Measurements from ENCODE around the gene PLS1.
"Not testable (repeated sequence)": the region's sequence is repeated elsewhere in the genome, so short reads cannot be mapped to it uniquely, and the experiment has no call there.

PLS1 gene, protein sequence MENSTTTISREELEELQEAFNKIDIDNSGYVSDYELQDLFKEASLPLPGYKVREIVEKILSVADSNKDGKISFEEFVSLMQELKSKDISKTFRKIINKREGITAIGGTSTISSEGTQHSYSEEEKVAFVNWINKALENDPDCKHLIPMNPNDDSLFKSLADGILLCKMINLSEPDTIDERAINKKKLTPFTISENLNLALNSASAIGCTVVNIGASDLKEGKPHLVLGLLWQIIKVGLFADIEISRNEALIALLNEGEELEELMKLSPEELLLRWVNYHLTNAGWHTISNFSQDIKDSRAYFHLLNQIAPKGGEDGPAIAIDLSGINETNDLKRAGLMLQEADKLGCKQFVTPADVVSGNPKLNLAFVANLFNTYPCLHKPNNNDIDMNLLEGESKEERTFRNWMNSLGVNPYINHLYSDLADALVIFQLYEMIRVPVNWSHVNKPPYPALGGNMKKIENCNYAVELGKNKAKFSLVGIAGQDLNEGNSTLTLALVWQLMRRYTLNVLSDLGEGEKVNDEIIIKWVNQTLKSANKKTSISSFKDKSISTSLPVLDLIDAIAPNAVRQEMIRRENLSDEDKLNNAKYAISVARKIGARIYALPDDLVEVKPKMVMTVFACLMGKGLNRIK

DNA sequence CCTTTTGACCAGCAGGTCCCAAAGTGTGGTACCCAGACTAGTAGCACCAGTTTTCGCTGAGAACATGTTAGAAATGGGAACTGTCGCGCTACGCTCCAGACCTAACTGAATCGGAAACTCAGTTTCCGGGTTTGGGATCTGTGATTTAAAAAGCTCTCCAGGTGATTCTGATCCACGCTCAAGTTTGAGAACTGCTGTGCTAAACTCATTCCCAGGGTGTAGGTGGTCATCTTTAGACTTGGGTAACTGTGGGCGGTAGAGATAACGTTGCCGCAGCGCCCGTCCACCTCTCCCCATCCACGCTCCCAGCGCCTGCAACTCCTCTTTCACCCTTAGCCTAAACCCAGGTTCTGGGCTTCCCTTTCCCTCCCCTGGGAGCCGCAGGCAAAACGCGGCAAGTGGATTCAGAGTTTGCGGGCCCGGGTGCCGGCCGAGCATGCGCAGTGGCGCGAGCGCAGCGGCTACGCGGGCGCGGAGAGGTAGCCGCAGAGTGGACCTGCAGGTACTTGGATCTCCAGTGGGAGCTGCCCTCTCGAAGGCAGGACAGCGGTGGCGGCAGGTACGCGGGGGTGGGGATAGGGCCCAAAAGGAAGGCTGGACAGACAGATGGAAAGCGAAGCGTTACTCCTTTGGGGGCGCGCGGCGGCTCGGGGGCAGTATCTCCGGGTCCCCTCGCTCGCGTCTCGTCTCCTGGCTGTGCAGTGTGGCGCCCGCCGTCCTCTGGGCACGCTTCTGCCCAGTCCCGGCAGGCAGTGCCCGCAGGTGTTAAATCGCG lies at the start of gene PLS1:
Gene PLS1 (plus strand): TSS at position 443 of the 775 bp plus-strand sequence. CDS start 67,845 bp downstream, outside the sequence.
- peak; percentile 67 to 77 for DNase-seq (ENCODE audit: low read depth in 1 of 2, low spot score in 1 of 2)

DNA sequence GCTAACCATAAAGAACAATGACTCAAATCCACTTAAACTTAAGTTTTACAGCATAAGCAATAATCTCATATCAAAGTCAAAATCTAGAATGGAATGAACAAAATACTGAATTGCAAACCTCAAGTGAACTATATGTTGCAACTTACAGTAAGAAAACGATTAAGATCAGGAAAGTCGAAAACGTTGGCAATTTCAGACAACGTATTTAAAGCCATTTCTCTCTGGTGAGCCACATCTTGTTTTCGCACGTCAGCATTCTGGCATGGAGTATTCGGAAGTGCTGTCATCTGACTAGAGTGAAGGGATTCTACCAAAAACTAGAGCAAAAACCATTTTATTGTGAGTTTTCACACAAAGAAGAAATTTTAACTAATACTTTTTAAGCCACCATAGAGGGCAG lies 46.2 kb upstream of the PLS1 start:
- DNase-seq (ENCODE audit: low read depth in 1 of 2, low spot score in 1 of 2), result no peak

DNA sequence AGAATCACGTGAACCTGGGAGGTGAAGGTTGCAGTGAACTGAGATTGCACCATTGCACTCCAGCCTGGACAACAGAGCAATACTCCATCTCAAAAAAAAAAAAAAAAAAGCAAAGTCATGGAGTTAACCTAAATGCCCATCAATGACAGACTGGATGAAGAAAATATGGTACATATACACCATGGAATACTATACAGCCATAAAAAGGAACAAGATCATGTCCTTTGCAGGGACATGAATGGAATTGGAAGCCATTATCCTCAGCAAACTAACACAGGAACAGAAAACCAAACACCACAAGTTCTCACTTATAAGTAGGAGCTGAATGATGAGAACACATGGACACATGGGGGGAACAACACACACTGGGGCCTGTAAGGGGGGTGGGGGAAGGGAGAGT lies 43.6 kb upstream of the PLS1 start:
- not testable (repeated sequence) for DNase-seq (ENCODE audit: low read depth in 1 of 2, low spot score in 1 of 2)

DNA sequence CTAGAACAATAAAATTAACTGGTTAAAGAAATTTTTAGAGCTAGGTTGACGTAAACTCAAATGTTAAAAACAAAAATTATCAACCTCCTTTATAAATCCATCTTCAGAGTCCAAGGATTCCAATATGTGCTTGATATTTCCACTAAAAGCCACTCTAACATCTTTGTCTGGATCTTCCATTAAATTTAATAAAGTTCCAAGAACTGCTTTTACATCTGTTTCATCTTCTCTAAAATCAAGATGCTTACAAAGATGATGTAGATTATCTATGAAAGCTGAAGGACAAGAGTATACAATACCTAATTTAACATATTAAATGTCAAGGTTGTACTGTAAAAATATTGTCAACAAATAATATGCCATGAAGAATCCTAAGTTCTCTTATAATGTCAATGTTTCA lies 42.5 kb upstream of the PLS1 start:
- no peak for DNase-seq (ENCODE audit: low read depth in 1 of 2, low spot score in 1 of 2)

DNA sequence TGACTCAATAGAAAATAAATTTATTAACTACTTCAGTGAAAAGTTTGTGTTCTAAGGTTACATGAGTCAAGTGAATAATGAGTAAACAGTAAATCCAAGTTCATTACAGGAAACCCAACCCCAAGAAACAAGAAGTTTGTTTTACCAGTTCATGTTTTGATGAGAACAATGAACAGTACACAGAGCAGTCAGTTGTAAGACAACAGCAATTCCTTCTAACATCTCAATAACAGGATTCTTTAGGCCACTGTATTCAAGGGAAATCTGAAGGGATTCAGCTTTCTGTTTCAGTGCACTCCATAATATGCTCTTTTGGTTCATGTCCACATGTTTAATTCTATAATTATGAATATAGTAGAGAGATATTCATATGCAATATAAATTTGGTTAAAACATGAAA lies 36.1 kb upstream of the PLS1 start:
- DNase-seq (ENCODE audit: low read depth in 1 of 2, low spot score in 1 of 2), result no peak

DNA sequence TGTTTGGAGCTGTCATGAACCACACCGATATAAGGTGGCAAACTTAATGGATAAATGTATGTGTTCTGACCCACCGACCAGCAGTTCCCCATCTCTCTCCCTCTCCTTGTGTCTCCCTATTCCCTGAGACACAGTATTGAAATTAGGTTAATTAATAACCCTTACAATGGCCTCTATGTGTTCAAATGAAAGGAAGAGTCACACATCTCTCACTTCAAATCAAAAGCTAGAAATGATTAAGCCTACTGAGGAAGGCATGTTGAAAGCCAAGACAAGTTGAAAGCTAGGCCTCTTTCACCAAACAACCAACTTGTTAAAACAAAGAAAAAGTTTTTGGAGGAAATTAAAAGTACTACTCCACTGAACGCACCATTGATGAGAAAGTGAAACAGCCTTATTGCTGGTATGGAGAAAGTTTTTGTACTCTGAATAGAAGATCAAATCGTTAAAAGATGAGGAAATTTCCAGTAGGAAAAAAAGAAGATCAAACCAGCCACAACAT lies 32.6 kb upstream of the PLS1 start:
- DNase-seq (ENCODE audit: low read depth in 1 of 2, low spot score in 1 of 2), result no peak

DNA sequence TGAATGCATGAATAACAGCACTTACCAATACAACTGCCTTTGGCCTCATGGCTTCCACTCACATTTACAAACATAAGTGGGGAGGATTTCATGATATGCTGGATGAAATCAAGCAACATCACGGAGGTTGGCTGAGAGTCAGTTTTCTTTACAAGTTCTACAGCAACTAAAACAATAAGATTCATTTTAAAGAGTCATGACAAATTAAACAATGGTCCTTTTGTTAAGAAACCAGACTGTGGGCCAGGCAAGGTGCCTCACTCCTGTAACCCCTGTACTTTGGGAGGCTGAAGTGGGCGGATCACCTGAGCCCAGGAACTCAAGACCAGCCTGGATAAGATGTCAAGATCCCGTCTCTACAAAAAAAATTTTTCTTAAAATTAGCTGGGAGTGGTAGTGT lies 30.1 kb upstream of the PLS1 start:
- no peak for DNase-seq (ENCODE audit: low read depth in 1 of 2, low spot score in 1 of 2)

DNA sequence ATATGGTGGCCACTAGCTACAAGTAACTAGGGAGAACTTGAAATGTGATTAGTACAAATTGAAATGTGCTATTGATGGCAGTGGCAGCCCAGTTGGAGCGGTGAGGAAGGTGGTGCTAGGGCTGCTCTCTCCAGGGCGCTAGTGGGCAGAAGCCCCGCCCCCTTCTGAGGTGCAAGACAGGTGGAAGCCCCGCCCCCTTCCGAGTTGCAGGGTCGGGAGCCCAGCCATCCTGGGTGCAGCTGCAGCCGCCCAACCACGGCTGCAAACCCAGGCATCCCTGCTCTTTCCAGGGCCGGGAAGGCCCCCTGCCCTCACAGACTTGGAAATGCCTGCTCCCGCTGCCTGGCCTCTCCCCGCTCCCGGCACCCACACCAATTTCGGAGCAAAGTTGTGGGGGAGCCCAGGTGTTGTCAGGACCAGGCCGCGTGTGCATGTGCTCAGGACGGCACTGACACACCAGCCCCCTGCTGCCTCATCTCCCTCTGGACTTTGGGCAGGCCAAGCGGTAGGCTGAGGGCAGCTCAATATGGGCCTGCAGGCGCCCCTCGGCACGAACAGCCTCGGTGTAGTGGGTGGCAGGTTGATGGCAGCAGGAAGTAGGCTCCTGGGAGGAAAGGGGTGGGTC lies 27.7 kb upstream of the PLS1 start:
- no peak for DNase-seq (ENCODE audit: low read depth in 1 of 2, low spot score in 1 of 2)

DNA sequence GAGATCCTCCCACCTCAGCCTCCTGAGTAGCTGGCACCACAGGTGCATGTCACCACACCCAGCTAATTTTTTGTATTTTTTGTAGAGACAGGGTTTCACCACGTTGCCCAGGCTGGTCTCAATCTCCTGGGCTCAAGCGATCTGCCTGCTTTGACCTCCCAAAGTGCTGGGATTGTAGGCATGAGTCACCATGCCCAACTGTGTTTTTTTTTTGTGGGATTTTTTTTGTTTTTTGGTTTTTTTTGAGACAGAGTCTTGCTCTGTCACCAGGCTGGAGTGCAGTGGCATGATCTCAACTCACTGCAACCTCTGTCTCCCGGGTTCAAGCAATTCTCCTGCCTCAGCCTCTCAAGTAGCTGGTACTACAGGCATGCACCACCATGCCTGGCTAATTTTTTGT lies 26.8 kb upstream of the PLS1 start:
- DNase-seq (ENCODE audit: low read depth in 1 of 2, low spot score in 1 of 2), result not testable (repeated sequence)

DNA sequence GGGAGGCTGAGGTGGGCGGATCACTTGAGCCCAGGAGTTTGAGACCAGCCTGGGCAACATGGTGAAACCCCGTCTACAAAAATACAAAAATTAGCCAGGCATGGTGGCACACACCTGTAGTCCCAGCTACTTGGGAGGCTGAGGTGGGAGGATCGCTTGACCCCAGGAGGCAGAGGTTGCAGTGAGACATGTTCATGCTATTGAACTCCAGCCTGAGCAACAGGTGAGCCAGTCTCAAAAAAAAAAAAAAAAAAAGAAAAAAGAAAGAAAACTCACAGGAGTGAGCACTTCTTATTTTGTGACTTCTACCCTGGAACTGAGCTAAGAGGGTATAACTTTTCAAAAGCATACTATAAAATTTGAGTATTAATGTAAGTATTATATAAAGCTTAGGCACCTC lies 22.0 kb upstream of the PLS1 start:
- DNase-seq (ENCODE audit: low read depth in 1 of 2, low spot score in 1 of 2), result not testable (repeated sequence)

DNA sequence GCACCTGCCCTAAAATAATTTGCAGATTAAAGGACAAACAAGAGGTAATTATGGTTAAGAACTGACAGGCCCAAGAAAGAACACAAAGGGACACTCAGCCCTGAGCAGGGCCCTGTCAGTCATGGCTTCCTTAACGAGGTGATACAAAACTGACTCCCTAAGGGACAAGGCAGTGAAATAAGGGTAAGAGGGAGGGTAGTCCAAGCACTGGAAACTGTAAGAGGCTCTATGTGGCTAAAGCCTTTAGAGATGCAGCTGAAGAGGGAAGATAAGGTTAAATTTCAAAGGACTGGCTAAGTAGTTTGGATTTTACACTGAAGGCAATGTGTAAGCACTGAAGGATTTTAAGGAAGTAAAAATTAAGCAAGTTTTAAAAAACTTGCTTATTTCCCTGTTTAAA lies 21.5 kb upstream of the PLS1 start:
- no peak for DNase-seq (ENCODE audit: low read depth in 1 of 2, low spot score in 1 of 2)

DNA sequence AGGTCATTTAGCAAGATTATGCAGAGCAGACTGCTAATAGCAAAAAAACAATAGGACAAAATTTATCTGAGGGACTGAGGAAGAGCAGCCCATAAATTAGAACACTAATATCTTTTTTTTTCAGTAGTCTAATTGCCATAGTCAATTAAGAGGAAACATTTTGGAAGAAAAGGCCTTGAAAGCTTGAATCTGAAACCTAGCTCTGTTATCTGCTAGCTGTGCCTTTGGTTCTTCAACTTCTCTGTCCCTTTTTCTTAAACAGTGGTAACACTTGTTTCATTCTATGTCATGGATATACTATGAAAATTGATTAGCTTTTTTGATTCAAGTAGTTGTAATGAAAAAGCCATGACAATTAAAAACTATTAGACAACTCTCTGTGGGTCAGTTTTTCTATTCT lies 19.4 kb upstream of the PLS1 start:
- no peak for DNase-seq (ENCODE audit: low read depth in 1 of 2, low spot score in 1 of 2)

DNA sequence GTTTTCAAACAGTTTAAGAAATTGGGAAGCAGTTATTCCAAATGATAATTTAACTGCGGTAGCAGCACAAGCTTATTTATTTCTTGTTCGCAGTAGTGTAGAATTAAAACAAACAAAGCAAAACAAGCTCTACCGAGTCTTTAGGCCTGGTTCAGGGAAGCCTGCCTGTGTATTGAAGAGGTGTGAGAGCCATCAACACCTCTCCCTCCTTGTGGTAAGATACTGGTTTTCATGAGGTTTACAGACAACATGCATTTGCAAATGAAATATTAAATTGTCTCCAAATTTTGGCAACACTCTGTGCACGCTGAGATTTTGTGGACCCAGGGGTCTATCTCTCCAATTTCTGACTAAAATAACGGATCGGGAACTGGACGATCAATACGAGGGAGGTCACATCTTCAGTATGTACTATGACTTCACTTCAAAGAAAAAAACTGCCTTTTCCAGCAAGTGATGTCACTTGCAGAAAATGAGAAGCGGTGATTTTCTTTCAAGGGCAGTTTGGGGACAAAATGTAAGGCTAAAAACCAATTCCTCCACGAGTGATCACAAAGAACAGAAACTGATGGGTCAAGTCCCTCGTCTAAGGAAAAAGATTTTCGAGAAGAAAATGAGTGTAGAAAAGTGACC lies 18.4 kb upstream of the PLS1 start:
- DNase-seq (ENCODE audit: low read depth in 1 of 2, low spot score in 1 of 2), result no peak

DNA sequence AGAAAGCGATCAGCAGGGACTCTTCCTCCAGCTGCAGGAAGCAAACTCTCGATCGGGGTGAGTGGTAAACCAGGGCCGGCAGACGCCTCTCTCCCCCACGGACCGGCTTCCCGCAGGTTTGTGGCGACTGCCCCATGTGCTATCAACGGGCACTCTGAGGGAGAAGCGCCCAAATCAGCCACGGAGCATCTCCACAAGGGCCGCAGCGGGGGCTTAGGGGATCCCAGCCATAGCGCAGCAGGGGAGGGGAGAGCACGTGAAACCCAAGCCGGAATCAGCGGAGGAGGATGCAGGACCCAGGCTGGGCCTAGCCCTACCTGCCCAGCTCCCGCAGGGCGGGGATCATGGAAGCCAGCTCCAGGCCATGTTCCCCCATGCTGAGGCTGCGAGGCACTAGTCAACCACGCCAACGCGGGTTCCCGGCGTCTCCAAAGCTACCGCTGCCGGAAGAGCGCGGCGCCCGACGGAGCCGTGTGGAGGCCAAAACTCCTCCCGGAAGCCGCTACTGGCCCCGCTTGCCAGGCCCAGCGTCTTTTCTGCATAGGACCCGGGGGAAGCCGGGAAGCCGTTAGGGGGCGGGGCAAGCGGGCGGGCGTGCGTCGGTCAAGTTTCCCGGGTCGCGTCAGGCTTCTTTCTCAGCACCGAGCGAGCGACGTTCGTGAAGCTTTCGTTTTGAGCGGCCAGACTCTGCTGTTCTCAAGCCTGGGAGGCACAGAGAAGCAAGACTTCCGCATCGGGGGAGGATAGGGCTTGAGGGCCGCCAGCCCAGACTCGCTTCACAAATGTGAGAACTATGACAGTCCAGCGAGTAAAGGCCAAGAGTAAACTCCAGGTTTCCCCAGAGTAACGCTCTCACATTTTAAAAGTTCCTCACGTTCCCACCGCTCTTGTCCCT lies 17.6 kb upstream of the PLS1 start, which contains the start of gene ATR:
Gene ATR (minus strand): TSS at position 405 of the 895 bp plus-strand sequence. CDS start 29 bp downstream, at position 376.
- peak; percentile 91 to 94 for DNase-seq (ENCODE audit: low read depth in 1 of 2, low spot score in 1 of 2)

DNA sequence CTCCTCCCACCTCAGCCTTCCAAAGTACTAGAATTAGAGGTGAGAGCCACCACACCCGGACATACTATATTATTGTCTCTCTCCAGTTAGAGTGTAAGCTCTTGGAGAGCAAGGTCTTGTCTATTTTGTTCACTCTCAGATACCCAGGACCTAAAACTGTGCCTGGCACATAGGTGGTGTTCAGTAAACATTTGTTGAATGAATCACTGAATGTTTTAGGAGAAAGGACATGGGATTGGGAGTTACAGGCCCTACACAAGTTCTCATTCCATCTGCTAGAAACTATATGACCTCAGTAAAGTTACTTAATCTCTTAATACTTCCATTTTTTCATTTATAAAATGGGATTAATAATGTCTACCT lies 16.2 kb upstream of the PLS1 start:
- no peak for DNase-seq (ENCODE audit: low read depth in 1 of 2, low spot score in 1 of 2)

DNA sequence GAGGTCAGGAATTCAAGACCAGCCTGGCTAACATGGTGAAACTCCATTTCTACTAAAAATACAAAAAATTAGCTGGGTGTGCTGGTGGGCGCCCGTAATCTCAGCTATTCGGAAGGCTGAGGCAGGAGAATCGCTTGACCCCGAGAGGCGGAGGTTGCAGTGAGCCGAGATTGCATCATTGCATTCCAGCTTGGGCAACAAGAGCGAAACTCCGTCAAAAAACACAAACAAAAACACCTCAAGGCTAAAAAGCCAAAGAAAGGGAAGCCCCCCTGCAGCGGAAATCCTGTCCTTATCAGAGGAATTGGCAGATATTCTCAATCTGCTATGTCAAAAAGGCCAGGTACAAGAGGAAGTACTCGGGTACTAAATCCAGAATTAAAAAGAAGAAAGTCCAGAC lies 15.1 kb upstream of the PLS1 start:
- not testable (repeated sequence) for DNase-seq (ENCODE audit: low read depth in 1 of 2, low spot score in 1 of 2)

DNA sequence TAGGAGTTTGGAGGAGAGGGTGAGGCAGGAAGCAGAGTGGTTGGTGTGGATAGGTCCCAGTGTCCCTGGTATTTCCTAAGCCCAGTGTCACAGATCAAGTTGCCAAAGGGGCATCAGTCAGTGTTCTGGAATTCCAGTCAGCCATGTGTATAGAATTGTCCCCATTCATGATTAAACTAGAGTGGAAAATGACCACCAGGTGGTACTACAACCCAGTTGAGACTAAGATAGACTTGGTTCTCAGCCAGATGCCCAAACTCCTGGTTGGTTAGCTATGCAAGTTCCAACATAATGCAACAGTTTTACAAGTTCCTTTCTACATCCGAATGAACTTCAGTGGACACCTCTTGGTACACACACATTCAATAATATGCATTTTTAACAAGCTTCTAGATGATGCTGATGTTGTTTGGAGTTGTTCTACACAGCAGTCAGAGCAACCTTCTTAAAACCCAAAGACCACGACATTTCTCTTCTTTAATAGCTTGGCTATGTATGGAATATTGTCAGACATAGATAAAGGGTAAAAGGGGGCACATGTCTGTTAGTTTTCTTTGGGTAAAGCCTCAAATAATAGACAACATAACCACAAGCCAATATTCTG lies 9.3 kb upstream of the PLS1 start:
- DNase-seq (ENCODE audit: low read depth in 1 of 2, low spot score in 1 of 2), result no peak

DNA sequence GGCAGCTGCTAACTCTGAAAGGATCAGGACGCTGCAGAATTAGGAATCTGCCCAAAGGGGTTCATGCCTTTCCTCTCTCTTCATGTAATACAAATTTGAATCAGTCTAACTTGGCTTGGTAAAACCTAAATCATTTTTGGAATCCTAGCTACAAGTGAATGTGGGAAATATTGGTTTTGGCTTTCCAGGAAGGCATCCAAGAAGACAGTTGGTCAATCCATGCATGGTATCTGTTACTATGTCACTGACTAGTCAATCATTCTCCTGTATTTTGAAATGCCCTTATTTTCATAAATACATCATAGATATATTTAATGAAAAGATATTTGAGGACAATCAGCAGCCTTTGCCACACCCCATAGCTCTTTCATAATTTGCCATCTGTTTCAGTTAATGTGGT lies 7.5 kb upstream of the PLS1 start:
- no peak for DNase-seq (ENCODE audit: low read depth in 1 of 2, low spot score in 1 of 2)

DNA sequence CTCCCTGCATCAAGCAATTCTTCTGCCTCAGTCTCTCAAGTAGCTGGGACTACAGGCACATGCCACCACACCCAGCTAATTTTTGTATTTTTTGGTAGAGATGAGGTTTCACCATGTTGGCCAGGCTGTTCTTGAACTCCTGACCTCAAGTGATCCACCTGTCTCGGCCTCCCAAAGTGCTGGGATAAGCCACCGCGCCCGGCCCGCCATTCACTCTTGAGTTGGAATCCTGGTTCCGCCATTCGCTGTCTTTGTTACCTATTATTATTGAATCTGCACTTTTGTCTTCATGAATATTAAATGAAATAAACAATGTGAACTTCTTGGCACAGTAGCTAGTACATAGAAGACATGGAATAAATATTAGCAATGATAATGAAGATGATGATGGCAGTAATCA lies 3.9 kb upstream of the PLS1 start:
- not testable (repeated sequence) for DNase-seq (ENCODE audit: low read depth in 1 of 2, low spot score in 1 of 2)

All from activated T-helper 1 cell treated with anti-CD3 and anti-CD28 coated beads, Interleukin-2, amount 50 U/mL, for 16 hours (primary cell).